ENCODE measurements around the gene ZDHHC4.

ZDHHC4 gene

DNA sequence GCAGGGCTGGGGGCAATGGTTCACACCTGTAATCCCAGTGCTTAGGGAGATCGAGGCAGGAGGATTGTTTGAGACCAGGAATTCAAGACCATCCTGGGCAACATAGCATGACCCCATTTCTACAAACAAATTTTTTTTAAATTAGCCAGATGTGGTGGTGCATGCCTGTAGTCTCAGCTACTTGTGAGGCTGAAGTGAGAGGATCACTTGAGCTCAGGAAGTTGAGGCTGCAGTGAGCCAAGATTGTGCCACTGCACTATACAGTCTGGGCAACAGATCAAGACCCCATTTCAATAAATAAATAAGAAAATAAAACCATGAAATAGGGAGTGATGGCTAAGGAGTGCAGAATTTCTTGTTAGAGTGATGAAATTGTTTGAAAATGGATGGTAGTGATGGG is 34.9 kb upstream of the ZDHHC4 start:
- H3K4me3 ChIP-seq (ENCODE audit: low read depth, low read length) = no peak overlapping the region
- H3K27ac ChIP-seq (ENCODE audit: low read depth, low read length) = no peak overlapping the region
- no peak overlapping the region for H4K12ac ChIP-seq (ENCODE audit: low read depth, low read length)
- H2BK120ac ChIP-seq (ENCODE audit: insufficient read depth, low read length, poor library complexity) = no peak overlapping the region
- H2BK12ac ChIP-seq (ENCODE audit: low read length) = no peak overlapping the region
- H3K79me1 ChIP-seq (ENCODE audit: low read length) = no peaks in the 10 kb centered on the region
- no peak overlapping the region for H3K4me2 ChIP-seq (ENCODE audit: low read length)
- no peak overlapping the region for H3K9ac ChIP-seq (ENCODE audit: low read length)
- no peaks in the 10 kb centered on the region for H3K4me1 ChIP-seq (ENCODE audit: control insufficient read depth in 1 of 2, insufficient read depth in 2 of 2, low read length in 2 of 2)
- no peaks in the 10 kb centered on the region for H3K36me3 ChIP-seq (ENCODE audit: control insufficient read depth in 1 of 2, insufficient read depth in 2 of 2, low read length in 2 of 2)
- no peak overlapping the region for H3K23ac ChIP-seq (ENCODE audit: low read length)
- DNase-seq = no peak
- no CpG with 5 or more reads among the region's 1 CpG for WGBS (ENCODE audit: extremely low coverage, insufficient coverage, insufficient read length)
- no peaks in the 10 kb centered on the region for H3K79me2 ChIP-seq (ENCODE audit: control insufficient read depth, insufficient read depth, low read length, poor library complexity)
- no peak overlapping the region for H4K91ac ChIP-seq (ENCODE audit: low read depth, low read length)
- H2AFZ ChIP-seq (ENCODE audit: insufficient read depth, low read length, poor library complexity) = no peak overlapping the region
- H2BK5ac ChIP-seq (ENCODE audit: low read depth, low read length, poor library complexity) = no peak overlapping the region
- H2AK5ac ChIP-seq (ENCODE audit: low read length) = no peak overlapping the region
- no peaks in the 10 kb centered on the region for H3K27me3 ChIP-seq (ENCODE audit: insufficient read depth, low read length)
- no peak overlapping the region for H3K18ac ChIP-seq (ENCODE audit: low read length)
- H3K14ac ChIP-seq (ENCODE audit: low read length) = no peak overlapping the region
- H3K4ac ChIP-seq (ENCODE audit: low read depth, low read length) = no peak overlapping the region
- peaks cover 2% of the 10 kb centered on the region for H3K9me3 ChIP-seq (ENCODE audit: insufficient read depth, low read depth, low read length)
- H4K8ac ChIP-seq (ENCODE audit: low read depth, low read length) = no peak overlapping the region

GRCh38 chr7:6545398-6546126 is 31.7 kb upstream of the ZDHHC4 start:
- Histone ChIP-seq H3K27ac (ENCODE audit: low read depth, low read length) (no peak overlapping the region), H4K12ac (ENCODE audit: low read depth, low read length) (no peak overlapping the region), H2AFZ (ENCODE audit: insufficient read depth, low read length, poor library complexity) (no peak overlapping the region), H3K9me3 (ENCODE audit: insufficient read depth, low read depth, low read length) (peaks cover 2% of the 10 kb centered on the region), H3K4me1 (ENCODE audit: control insufficient read depth in 1 of 2, insufficient read depth in 2 of 2, low read length in 2 of 2) (no peaks in the 10 kb centered on the region), H3K18ac (ENCODE audit: low read length) (no peak overlapping the region), H3K14ac (ENCODE audit: low read length) (no peak overlapping the region), H2BK5ac (ENCODE audit: low read depth, low read length, poor library complexity) (no peak overlapping the region), H2BK12ac (ENCODE audit: low read length) (no peak overlapping the region), H3K27me3 (ENCODE audit: insufficient read depth, low read length) (no peaks in the 10 kb centered on the region), H3K4me3 (ENCODE audit: low read depth, low read length) (no peak overlapping the region), H3K9ac (ENCODE audit: low read length) (no peak overlapping the region), H2BK120ac (ENCODE audit: insufficient read depth, low read length, poor library complexity) (no peak overlapping the region), H3K36me3 (ENCODE audit: control insufficient read depth in 1 of 2, insufficient read depth in 2 of 2, low read length in 2 of 2) (no peaks in the 10 kb centered on the region), H3K79me1 (ENCODE audit: low read length) (no peaks in the 10 kb centered on the region), H4K91ac (ENCODE audit: low read depth, low read length) (no peak overlapping the region), H3K79me2 (ENCODE audit: control insufficient read depth, insufficient read depth, low read length, poor library complexity) (no peaks in the 10 kb centered on the region), H3K23ac (ENCODE audit: low read length) (no peak overlapping the region), H2AK5ac (ENCODE audit: low read length) (no peak overlapping the region), H4K8ac (ENCODE audit: low read depth, low read length) (no peak overlapping the region), H3K4me2 (ENCODE audit: low read length) (no peak overlapping the region), H3K4ac (ENCODE audit: low read depth, low read length) (no peak overlapping the region)
- no CpG with 5 or more reads among the region's 22 CpGs for WGBS (ENCODE audit: extremely low coverage, insufficient coverage, insufficient read length)
- no peak for DNase-seq

DNA sequence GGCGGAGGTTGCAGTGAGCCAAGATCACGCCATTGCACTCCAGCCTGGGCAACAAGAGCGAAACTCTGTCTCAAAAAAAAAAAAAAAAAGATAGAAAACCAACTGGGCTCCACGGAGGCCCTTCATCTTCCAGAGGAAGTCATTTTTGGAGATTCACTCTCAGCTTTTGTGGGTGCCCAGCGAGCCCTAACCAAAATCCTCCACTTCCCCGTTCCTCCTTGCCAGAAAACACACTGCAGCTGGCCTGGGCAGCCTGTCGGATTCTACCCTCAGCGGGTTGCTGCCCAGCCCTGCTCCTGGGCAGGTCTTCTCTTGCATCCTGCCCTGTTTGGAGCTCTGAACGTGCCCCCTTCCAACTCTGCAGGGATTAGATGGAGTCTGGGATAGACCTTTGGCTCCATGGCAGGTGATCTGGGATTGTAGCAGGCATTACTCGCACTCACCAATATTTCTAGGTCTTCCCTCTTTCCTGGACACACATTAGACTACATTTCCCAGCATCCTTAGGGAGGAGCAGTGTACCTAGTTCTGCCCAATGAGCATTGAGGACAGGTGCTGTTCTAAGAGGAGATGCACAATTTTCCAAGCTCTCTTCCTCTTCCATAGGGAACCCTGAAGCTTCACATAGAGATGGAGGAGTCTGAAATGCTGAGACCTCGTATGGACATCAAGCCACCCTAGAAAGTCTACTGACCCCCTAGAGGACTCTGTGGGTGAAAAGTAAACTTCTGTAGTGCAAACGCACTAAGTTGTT is 30.6 kb upstream of the ZDHHC4 start:
- Histone ChIP-seq H3K14ac (ENCODE audit: low read length) (no peak overlapping the region), H3K79me1 (ENCODE audit: low read length) (no peaks in the 10 kb centered on the region), H3K4me1 (ENCODE audit: control insufficient read depth in 1 of 2, insufficient read depth in 2 of 2, low read length in 2 of 2) (no peaks in the 10 kb centered on the region), H3K9ac (ENCODE audit: low read length) (peak overlapping the region; percentile 15), H3K36me3 (ENCODE audit: control insufficient read depth in 1 of 2, insufficient read depth in 2 of 2, low read length in 2 of 2) (no peaks in the 10 kb centered on the region), H4K8ac (ENCODE audit: low read depth, low read length) (no peak overlapping the region), H4K12ac (ENCODE audit: low read depth, low read length) (no peak overlapping the region), H3K23ac (ENCODE audit: low read length) (no peak overlapping the region), H3K18ac (ENCODE audit: low read length) (no peak overlapping the region), H2BK12ac (ENCODE audit: low read length) (no peak overlapping the region), H2AK5ac (ENCODE audit: low read length) (no peak overlapping the region), H3K4ac (ENCODE audit: low read depth, low read length) (no peak overlapping the region), H2AFZ (ENCODE audit: insufficient read depth, low read length, poor library complexity) (no peak overlapping the region), H3K4me3 (ENCODE audit: low read depth, low read length) (no peak overlapping the region), H3K27me3 (ENCODE audit: insufficient read depth, low read length) (no peaks in the 10 kb centered on the region), H2BK120ac (ENCODE audit: insufficient read depth, low read length, poor library complexity) (no peak overlapping the region), H3K9me3 (ENCODE audit: insufficient read depth, low read depth, low read length) (no peaks in the 10 kb centered on the region), H4K91ac (ENCODE audit: low read depth, low read length) (no peak overlapping the region), H3K79me2 (ENCODE audit: control insufficient read depth, insufficient read depth, low read length, poor library complexity) (no peaks in the 10 kb centered on the region), H3K4me2 (ENCODE audit: low read length) (no peak overlapping the region), H2BK5ac (ENCODE audit: low read depth, low read length, poor library complexity) (no peak overlapping the region), H3K27ac (ENCODE audit: low read depth, low read length) (no peak overlapping the region)
- WGBS (ENCODE audit: extremely low coverage, insufficient coverage, insufficient read length) = no CpG with 5 or more reads among the region's 12 CpGs
- DNase-seq = no peak

DNA sequence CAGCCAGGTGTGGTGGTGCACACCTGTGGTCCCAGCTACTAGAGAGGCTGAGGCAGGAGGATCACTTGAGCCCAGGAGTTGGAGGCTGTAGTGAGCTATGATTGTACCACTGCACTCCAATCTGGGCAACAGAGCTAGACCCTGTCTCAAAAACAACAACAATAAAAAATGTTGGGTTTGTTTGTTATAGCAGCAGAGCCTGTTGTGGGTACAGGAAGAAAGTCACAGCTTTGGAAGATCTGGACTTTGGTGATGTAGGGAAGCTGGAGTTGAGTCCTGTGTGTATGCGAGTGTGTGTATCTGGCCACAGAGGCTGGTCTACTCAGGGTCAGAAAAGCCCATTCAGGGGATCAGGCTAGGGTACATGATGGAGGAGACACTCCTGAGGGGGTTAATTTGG is 29.9 kb upstream of the ZDHHC4 start:
- H2BK12ac ChIP-seq (ENCODE audit: low read length) = no peak overlapping the region
- no peaks in the 10 kb centered on the region for H3K36me3 ChIP-seq (ENCODE audit: control insufficient read depth in 1 of 2, insufficient read depth in 2 of 2, low read length in 2 of 2)
- H2AK5ac ChIP-seq (ENCODE audit: low read length) = no peak overlapping the region
- no peak overlapping the region for H4K91ac ChIP-seq (ENCODE audit: low read depth, low read length)
- H3K18ac ChIP-seq (ENCODE audit: low read length) = no peak overlapping the region
- H3K4ac ChIP-seq (ENCODE audit: low read depth, low read length) = no peak overlapping the region
- no peak overlapping the region for H3K27ac ChIP-seq (ENCODE audit: low read depth, low read length)
- H3K9ac ChIP-seq (ENCODE audit: low read length) = no peak overlapping the region
- no peaks in the 10 kb centered on the region for H3K79me1 ChIP-seq (ENCODE audit: low read length)
- H3K23ac ChIP-seq (ENCODE audit: low read length) = no peak overlapping the region
- H3K4me1 ChIP-seq (ENCODE audit: control insufficient read depth in 1 of 2, insufficient read depth in 2 of 2, low read length in 2 of 2) = no peaks in the 10 kb centered on the region
- no peaks in the 10 kb centered on the region for H3K27me3 ChIP-seq (ENCODE audit: insufficient read depth, low read length)
- H2BK5ac ChIP-seq (ENCODE audit: low read depth, low read length, poor library complexity) = no peak overlapping the region
- H3K9me3 ChIP-seq (ENCODE audit: insufficient read depth, low read depth, low read length) = no peaks in the 10 kb centered on the region
- H3K79me2 ChIP-seq (ENCODE audit: control insufficient read depth, insufficient read depth, low read length, poor library complexity) = no peaks in the 10 kb centered on the region
- H3K14ac ChIP-seq (ENCODE audit: low read length) = no peak overlapping the region
- H2BK120ac ChIP-seq (ENCODE audit: insufficient read depth, low read length, poor library complexity) = no peak overlapping the region
- WGBS (ENCODE audit: extremely low coverage, insufficient coverage, insufficient read length) = no CpG with 5 or more reads among the region's 1 CpG
- no peak overlapping the region for H3K4me3 ChIP-seq (ENCODE audit: low read depth, low read length)
- H3K4me2 ChIP-seq (ENCODE audit: low read length) = no peak overlapping the region
- DNase-seq = no peak
- no peak overlapping the region for H4K12ac ChIP-seq (ENCODE audit: low read depth, low read length)
- H4K8ac ChIP-seq (ENCODE audit: low read depth, low read length) = no peak overlapping the region
- no peak overlapping the region for H2AFZ ChIP-seq (ENCODE audit: insufficient read depth, low read length, poor library complexity)

All from trophoblast cell (in vitro differentiated cells and primary cell).